Adrenal gland (tissue), 19 donors: ENCODE results near the gene THRA. TPM values are rescaled to one million over a fixed set of nuclear protein-coding genes. Genes with fewer than 3 reads are reported as not detected.

ENCODE experiments used
- DNase-seq, 7 donors: peaks; one replicate each; pipeline ENCODE4 v3.0.0-alpha.2; 2019 to 2020
- H3K27ac ChIP-seq, 5 donors: fragments of 200-600 bp; sonication (generic) in 4 of 5; 1 replicate in 3 of 5; 2 replicates in 2 of 5; pipeline versions ENCODE4 v1.5.1 to v1.8.0; 2016 to 2020; ENCODE audit warnings: mild to moderate bottlenecking in 1 of 5
- H3K27me3 ChIP-seq: fragments of 200-600 bp; 2 replicates; pipeline ENCODE4 v1.8.0; 2021
- H3K36me3 ChIP-seq, 2 donors: fragments of 200-600 bp; replicated peaks in 1 of 2; 1 replicate in 1 of 2; 2 replicates in 1 of 2; pipeline versions ENCODE4 v1.5.1 to v1.8.0; 2018 to 2022
- H3K4me1 ChIP-seq, 2 donors: fragments of 200-600 bp; replicated peaks in 1 of 2; 1 replicate in 1 of 2; 2 replicates in 1 of 2; pipeline versions ENCODE4 v1.5.1 to v1.8.0; 2018 to 2021
- H3K4me3 ChIP-seq, 4 donors: fragments of 200-600 bp; sonication (generic) in 3 of 4; one replicate each; pipeline ENCODE4 v1.5.1; 2016 to 2018
- H3K9me3 ChIP-seq, 3 donors: fragments of 200-600 bp; sonication (generic) in 1 of 3; replicated peaks in 1 of 3; 1 replicate in 2 of 3; 2 replicates in 1 of 3; pipeline versions ENCODE4 v1.5.1 to v1.8.0; 2016 to 2021
- POLR2A ChIP-seq, 2 donors: fragments of 450-650 bp; IDR thresholded peaks; one replicate each; pipeline ENCODE4 v1.6.1; 2017; ENCODE audit warnings: antibody characterized with exemption in 2 of 2, mild to moderate bottlenecking in 2 of 2, moderate library complexity in 1 of 2
- WGBS, 4 donors: extraction: QIAGEN DNeasy Blood & Tissue Kit in 2 of 4; methylation state at CpG; one replicate each; pipeline versions ENCODE4 v1.1.5 to v1.1.7; 2013 to 2017; 5-methylcytosine and 5-hydroxymethylcytosine counted together
- intact Hi-C, 2 donors: fragments of 100-400 bp; cut with DNase I; formaldehyde crosslinking; loops; one replicate each; pipeline versions ENCODE4 v1.14.1 to v1.15.0; 2022 to 2023
- long read RNA-seq, 10 donors: library from polyadenylated mRNA in 3 of 10; unstranded in 2 of 10; stranded (forward) in 1 of 10; transcript quantifications; one replicate each; pipeline ENCODE4 v2.0.0 and lab custom pipeline, GENCODE V29; 2021 to 2026
- polyA plus RNA-seq, 3 donors: library from polyadenylated mRNA; stranded (reverse); fragments of 200-250 nt in 2 of 3; fragments of 350-450 nt in 1 of 3; fragmentation: Illumina TruSeq in 1 of 3; extraction: RNeasy Lipid Tissue Mini Kit (QIAGEN cat#74804) in 1 of 3; gene quantifications; one replicate each; pipeline ENCODE4 v1.2.3, GENCODE V29; 2013 to 2014
- total RNA-seq, 9 donors: library from RNA; depleted of rRNA in 4 of 9; stranded (reverse); fragments of >200 nt in 4 of 9; fragments of 120-200 nt in 1 of 9; fragmentation: NEBNext Ultra II Directional in 1 of 9; extraction: Animal tissue kit (Norgen Biotek cat#: 25700) in 1 of 9; gene quantifications; one replicate each; pipeline versions ENCODE4 v1.1.0 to v1.2.4, GENCODE V29; 2013 to 2023
- TF ChIP-seq, protein P1 (sequence below), 6 experiments: fragments of 450-650 bp in 4 of 6; fragments of 200-600 bp in 2 of 6; sonication (generic) in 1 of 6; IDR thresholded peaks; 1 replicate in 5 of 6; 2 replicates in 1 of 6; pipeline versions ENCODE4 v1.5.1 to v1.8.0; 2016 to 2021; ENCODE audit warnings: antibody characterized with exemption in 6 of 6, mild to moderate bottlenecking in 2 of 6, moderate library complexity in 1 of 6
- donor health status: healthy with polysubstance abuse.
- donor health status: Bipolar disorder and iron deficiency.
- donor health status: DM: yes; HTN: yes; CAD: no.
- donor health status: DM: no; HTN: no; CAD: no.
- donor health status: DM: no; HTN: no; CAD: no.
- donor health status: DM: yes; HTN: yes; CAD: no.

THRA gene, protein sequence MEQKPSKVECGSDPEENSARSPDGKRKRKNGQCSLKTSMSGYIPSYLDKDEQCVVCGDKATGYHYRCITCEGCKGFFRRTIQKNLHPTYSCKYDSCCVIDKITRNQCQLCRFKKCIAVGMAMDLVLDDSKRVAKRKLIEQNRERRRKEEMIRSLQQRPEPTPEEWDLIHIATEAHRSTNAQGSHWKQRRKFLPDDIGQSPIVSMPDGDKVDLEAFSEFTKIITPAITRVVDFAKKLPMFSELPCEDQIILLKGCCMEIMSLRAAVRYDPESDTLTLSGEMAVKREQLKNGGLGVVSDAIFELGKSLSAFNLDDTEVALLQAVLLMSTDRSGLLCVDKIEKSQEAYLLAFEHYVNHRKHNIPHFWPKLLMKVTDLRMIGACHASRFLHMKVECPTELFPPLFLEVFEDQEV
- total RNA-seq, result 100 to 1,000 TPM in 3 of 9 donors, 10 to 100 TPM in 6; 39.2 to 110 (median 73.8) TPM
- 10 to 100 TPM; 41.8 to 62.3 (median 50.9) TPM for polyA plus RNA-seq
- long read RNA-seq, donor 1, full-length matches to known transcripts, result 3 of 47 reads
- long read RNA-seq, donor 1, partial matches to known transcripts, result 44 of 47 reads
- long read RNA-seq, donor 1, other reads (novel, unspliced or antisense), result 0 of 47 reads
- long read RNA-seq, donor 2, full-length matches to known transcripts, result 3 of 9 reads
- long read RNA-seq, donor 2, partial matches to known transcripts, result 6 of 9 reads
- long read RNA-seq, donor 2, other reads (novel, unspliced or antisense), result 0 of 9 reads
- long read RNA-seq, donor 3, full-length matches to known transcripts, result 3 of 9 reads
- long read RNA-seq, donor 3, partial matches to known transcripts, result 6 of 9 reads
- long read RNA-seq, donor 3, other reads (novel, unspliced or antisense), result 0 of 9 reads
- long read RNA-seq, donor 4, partial matches to known transcripts, result 0 of 4 reads
- long read RNA-seq, donor 4, other reads (novel, unspliced or antisense), result 2 of 4 reads
- long read RNA-seq, donor 5, transcript THRA-201 (10 exons, 2,538 nt), result major isoform, 69 of 99 reads
- long read RNA-seq, donor 5, transcript THRA-209 (10 exons, 2,421 nt), result minor isoform, 6 of 99 reads
- long read RNA-seq, donor 5, partial matches to known transcripts, result 11 of 99 reads
- long read RNA-seq, donor 5, other reads (novel, unspliced or antisense), result 13 of 99 reads
- long read RNA-seq, donor 6, partial matches to known transcripts, result 2 of 3 reads
- long read RNA-seq, donor 6, other reads (novel, unspliced or antisense), result 1 of 3 reads
- long read RNA-seq, donor 7, full-length matches to known transcripts, result 3 of 43 reads
- long read RNA-seq, donor 7, partial matches to known transcripts, result 40 of 43 reads
- long read RNA-seq, donor 7, other reads (novel, unspliced or antisense), result 0 of 43 reads
- long read RNA-seq, donor 8, full-length matches to known transcripts, result 8 of 27 reads
- long read RNA-seq, donor 8, partial matches to known transcripts, result 19 of 27 reads
- long read RNA-seq, donor 8, other reads (novel, unspliced or antisense), result 0 of 27 reads
- long read RNA-seq, donor 9, result 0 reads
- long read RNA-seq, donor 10, full-length matches to known transcripts, result 2 of 43 reads
- long read RNA-seq, donor 10, partial matches to known transcripts, result 41 of 43 reads
- long read RNA-seq, donor 10, other reads (novel, unspliced or antisense), result 0 of 43 reads

DNA sequence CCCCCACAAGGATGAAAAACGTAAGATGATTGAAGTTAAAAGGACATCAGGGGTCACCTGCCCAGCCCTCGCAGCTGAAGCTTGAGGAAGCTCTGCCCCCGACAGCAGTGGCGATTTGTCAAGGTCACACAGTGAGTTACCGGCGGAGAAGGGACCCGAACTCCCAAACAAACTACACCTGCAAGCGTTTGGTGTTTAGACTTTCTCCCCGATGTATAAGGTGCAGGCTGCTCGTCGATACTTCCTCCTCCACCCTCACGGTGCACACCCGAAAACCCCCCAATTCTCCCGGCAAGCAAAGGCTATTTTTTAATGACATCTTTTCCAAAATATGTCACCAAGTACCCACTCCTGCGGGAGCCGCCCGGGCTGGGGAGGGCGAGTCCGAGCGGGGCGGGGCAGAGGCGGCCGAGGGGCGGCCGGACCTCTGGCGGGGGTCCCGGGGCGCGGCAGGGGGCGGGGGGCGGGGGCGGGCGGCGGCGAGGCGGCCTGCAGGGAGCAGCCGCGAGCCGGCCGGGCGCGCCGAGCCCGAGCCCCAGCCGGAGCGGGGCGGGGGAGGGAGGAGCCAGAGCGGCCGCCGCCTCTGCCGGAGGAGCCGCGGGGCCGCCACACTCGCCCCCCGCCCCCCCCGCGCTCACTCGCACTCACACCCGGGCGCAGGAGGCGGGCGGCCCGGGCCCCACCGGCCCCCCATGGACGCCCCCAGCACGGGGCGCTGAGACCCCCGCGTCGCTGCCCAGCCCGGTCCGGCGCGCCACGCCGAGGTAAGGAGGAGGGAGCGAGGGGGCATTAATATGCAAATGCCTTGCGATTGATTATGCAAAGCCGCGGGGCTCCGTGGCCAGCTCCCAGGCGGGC, at the start of gene THRA:
Gene THRA (plus strand): TSS at position 637 of the 858 bp plus-strand sequence. CDS start 11,524 bp downstream, outside the sequence.
- Histone ChIP-seq H3K4me1 (peaks cover 23 to 40% of the 10 kb centered on the region in 2 donors), H3K36me3 (no peaks in the 10 kb centered on the region)
- peak; percentile 55 to 78 (median 73) for DNase-seq

DNA sequence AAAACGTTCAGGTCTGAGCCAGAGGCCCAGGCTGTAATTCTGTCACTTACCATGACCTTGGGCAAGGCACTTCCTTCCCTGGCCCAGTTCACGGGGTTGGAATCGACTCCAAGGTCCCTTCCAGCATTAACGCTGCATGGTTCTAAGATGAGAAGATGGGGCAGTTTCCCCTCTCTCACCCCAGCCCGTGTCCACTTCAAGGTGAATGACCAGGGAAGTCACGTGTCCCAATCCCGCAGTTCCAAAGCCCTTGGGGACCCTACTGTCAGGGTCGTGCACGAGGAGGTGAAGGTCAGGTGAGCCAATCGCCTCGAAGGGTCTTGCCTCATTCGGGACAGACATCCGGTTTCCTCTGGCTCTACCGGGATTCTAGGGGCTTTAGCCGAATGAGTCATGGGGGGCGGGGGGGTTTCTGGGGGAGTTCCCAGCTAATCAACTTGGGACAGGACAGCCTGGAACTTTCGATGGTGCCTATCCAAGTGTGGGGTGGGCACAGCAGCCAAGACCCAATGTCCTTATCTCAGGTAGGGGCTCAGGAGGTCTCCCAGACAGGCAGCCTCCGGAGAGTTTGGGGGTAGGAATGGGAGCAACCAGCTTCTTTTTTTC, 48.3 kb upstream of the THRA start:
- peak; percentile 60 to 76 (median 66) for DNase-seq
- peak overlapping the region in 3 of 5 donors; percentile 80 to 87 (median 85) for H3K27ac ChIP-seq

More for the DNA sequence above, at the start of gene THRA:
- 0 to 3% (median 1%) methylated on average over 13 to 83 of the region's 83 CpGs for WGBS, 4 donors
- Histone ChIP-seq H3K27me3 (no peaks in the 10 kb centered on the region), H3K27ac (peak within 1 kb of the TSS; percentile 72 to 96 (median 93)), H3K4me3 (peak within 1 kb of the TSS; percentile 73 to 100 (median 91)), H3K9me3 (no peaks in the 10 kb centered on the region)
- intact Hi-C loops, result loop anchor here in 1 of 2 donors (10.0 kb wide), 1 partner anchor 102 kb away; no protein-coding TSS in a partner anchor
- TF ChIP-seq, protein P1, sequence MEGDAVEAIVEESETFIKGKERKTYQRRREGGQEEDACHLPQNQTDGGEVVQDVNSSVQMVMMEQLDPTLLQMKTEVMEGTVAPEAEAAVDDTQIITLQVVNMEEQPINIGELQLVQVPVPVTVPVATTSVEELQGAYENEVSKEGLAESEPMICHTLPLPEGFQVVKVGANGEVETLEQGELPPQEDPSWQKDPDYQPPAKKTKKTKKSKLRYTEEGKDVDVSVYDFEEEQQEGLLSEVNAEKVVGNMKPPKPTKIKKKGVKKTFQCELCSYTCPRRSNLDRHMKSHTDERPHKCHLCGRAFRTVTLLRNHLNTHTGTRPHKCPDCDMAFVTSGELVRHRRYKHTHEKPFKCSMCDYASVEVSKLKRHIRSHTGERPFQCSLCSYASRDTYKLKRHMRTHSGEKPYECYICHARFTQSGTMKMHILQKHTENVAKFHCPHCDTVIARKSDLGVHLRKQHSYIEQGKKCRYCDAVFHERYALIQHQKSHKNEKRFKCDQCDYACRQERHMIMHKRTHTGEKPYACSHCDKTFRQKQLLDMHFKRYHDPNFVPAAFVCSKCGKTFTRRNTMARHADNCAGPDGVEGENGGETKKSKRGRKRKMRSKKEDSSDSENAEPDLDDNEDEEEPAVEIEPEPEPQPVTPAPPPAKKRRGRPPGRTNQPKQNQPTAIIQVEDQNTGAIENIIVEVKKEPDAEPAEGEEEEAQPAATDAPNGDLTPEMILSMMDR (IDR thresholded peaks at IDR 0.05), result peak in 2 of 6 experiments; percentile 9 to 35
- no peak for TF ChIP-seq POLR2A (IDR thresholded peaks at IDR 0.05)

More for the DNA sequence above, 48.3 kb upstream of the THRA start:
- intact Hi-C loops, result loop anchor here in 1 of 2 donors (10.0 kb wide), 1 partner anchor 60 kb away; no protein-coding TSS in a partner anchor
- no peaks in the 10 kb centered on the region for H3K27me3 ChIP-seq
- H3K9me3 ChIP-seq, result no peaks in the 10 kb centered on the region
- H3K36me3 ChIP-seq, result no peaks in the 10 kb centered on the region
- WGBS, 4 donors, result 21 to 41% (median 29%) methylated on average over 9 to 18 of the region's 18 CpGs
- no peak for TF ChIP-seq POLR2A (IDR thresholded peaks at IDR 0.05)
- TF ChIP-seq, protein P1 (IDR thresholded peaks at IDR 0.05), result no peak
- H3K4me1 ChIP-seq, result peaks cover 23 to 39% of the 10 kb centered on the region in 2 donors
- H3K4me3 ChIP-seq, result no peak overlapping the region
